Peyer's patch (tissue), 4 donors: Measurements from ENCODE around the gene TDP1.

ENCODE experiments used
- POLR2A ChIP-seq, 2 donors: fragments of 450-650 bp; IDR thresholded peaks; one replicate each; pipeline ENCODE4 v1.5.1; 2017; ENCODE audit warnings: antibody characterized with exemption in 2 of 2, mild to moderate bottlenecking in 2 of 2, moderate library complexity in 2 of 2
- TF ChIP-seq, protein P1 (sequence below), 6 experiments: fragments of 450-650 bp in 4 of 6; fragments of 200-600 bp in 2 of 6; sonication (generic) in 1 of 6; IDR thresholded peaks; one replicate each; pipeline ENCODE4 v1.5.1; 2017 to 2019; ENCODE audit warnings: antibody characterized with exemption in 6 of 6, mild to moderate bottlenecking in 3 of 6, moderate library complexity in 1 of 6

GRCh38 chr14:90050271-90050670 lies 94.5 kb downstream of the TDP1 start:
- TF ChIP-seq, protein P1, sequence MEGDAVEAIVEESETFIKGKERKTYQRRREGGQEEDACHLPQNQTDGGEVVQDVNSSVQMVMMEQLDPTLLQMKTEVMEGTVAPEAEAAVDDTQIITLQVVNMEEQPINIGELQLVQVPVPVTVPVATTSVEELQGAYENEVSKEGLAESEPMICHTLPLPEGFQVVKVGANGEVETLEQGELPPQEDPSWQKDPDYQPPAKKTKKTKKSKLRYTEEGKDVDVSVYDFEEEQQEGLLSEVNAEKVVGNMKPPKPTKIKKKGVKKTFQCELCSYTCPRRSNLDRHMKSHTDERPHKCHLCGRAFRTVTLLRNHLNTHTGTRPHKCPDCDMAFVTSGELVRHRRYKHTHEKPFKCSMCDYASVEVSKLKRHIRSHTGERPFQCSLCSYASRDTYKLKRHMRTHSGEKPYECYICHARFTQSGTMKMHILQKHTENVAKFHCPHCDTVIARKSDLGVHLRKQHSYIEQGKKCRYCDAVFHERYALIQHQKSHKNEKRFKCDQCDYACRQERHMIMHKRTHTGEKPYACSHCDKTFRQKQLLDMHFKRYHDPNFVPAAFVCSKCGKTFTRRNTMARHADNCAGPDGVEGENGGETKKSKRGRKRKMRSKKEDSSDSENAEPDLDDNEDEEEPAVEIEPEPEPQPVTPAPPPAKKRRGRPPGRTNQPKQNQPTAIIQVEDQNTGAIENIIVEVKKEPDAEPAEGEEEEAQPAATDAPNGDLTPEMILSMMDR (IDR thresholded peaks at IDR 0.05): no peak
- TF ChIP-seq POLR2A (IDR thresholded peaks at IDR 0.05): no peak
